CD4-positive, alpha-beta T cell (primary cell): ENCODE data around the gene CACNA1E. TPM values are rescaled to one million over a fixed set of nuclear protein-coding genes. Genes with fewer than 3 reads are reported as not detected.

Source experiments
- ATAC-seq: fragments of 200-7000 bp; cut with Tn5 transposase; one replicate; pipeline ENCODE4 v1.10.0; 2022; ENCODE audit warnings: mild to moderate bottlenecking; ENCODE audit not compliant: poor library complexity
- CTCF ChIA-PET: fragments of 350-600 bp; sonication (Branson Sonifier 250); formaldehyde crosslinking; loops from one replicate; lab custom pipeline; 2021; ENCODE audit warnings: antibody characterized with exemption, inconsistent platforms; lab: Charles Lee
- POLR2A ChIA-PET: fragments of 350-600 bp; sonication (Branson Sonifier 250); formaldehyde crosslinking; loops from one replicate; lab custom pipeline; 2021; ENCODE audit warnings: antibody characterized with exemption, inconsistent platforms; lab: Charles Lee
- DNase-seq, 14 experiments: peaks; one replicate each; pipeline ENCODE4 v3.0.0-alpha.2; 2013 to 2020; ENCODE audit warnings: mixed read lengths in 2 of 14
- H3K27ac ChIP-seq, 2 donors: one replicate each; pipeline versions ENCODE4 v1.5.1 to v1.7.0; 2013; ENCODE audit warnings: low read length in 2 of 2, low read depth in 1 of 2, mild to moderate bottlenecking in 1 of 2
- H3K27me3 ChIP-seq, 2 experiments: 1 replicate in 1 of 2; 2 replicates in 1 of 2; pipeline versions ENCODE4 v1.6.1 to v1.7.0; 2013; ENCODE audit warnings: low read length in 2 of 2, control low read depth in 1 of 2, mild to moderate bottlenecking in 1 of 2, moderate library complexity in 1 of 2; ENCODE audit not compliant: insufficient read depth in 2 of 2, control insufficient read depth in 1 of 2
- H3K36me3 ChIP-seq: one replicate; pipeline ENCODE4 v1.6.1; 2013; ENCODE audit warnings: low read length, control low read depth; ENCODE audit not compliant: insufficient read depth
- H3K4me1 ChIP-seq: one replicate; pipeline ENCODE4 v1.6.1; 2013; ENCODE audit warnings: low read length, control low read depth; ENCODE audit not compliant: insufficient read depth
- H3K4me3 ChIP-seq: one replicate; pipeline ENCODE4 v1.5.1; 2013; ENCODE audit warnings: mild to moderate bottlenecking, low read length, moderate library complexity
- H3K9me3 ChIP-seq, 2 experiments: 1 replicate in 1 of 2; 2 replicates in 1 of 2; pipeline versions ENCODE4 v1.6.1 to v1.7.0; 2013; ENCODE audit warnings: low read length in 2 of 2, mild to moderate bottlenecking in 2 of 2, control low read depth in 1 of 2, moderate library complexity in 1 of 2; ENCODE audit not compliant: control insufficient read depth in 1 of 2, insufficient read depth in 1 of 2
- H3K27ac Mint-ChIP-seq: one replicate; pipeline ENCODE4 v1.8.0; 2020; ENCODE audit warnings: mixed read lengths
- H3K27me3 Mint-ChIP-seq: one replicate; pipeline ENCODE4 v1.8.0; 2021; ENCODE audit warnings: mixed read lengths
- H3K36me3 Mint-ChIP-seq: one replicate; pipeline ENCODE4 v1.8.0; 2021; ENCODE audit warnings: low read depth, mixed read lengths
- H3K4me1 Mint-ChIP-seq: one replicate; pipeline ENCODE4 v1.8.0; 2021; ENCODE audit warnings: low read depth, mixed read lengths
- H3K4me3 Mint-ChIP-seq: one replicate; pipeline ENCODE4 v1.8.0; 2020; ENCODE audit warnings: mild to moderate bottlenecking, mixed read lengths
- H3K9me3 Mint-ChIP-seq: one replicate; pipeline ENCODE4 v1.8.0; 2020; ENCODE audit warnings: mixed read lengths
- CTCF ChIP-seq: fragments of 200-600 bp; IDR thresholded peaks from one replicate; pipeline ENCODE4 v1.8.0; 2022; ENCODE audit warnings: antibody characterized with exemption, mild to moderate bottlenecking
- intact Hi-C, 2 experiments: fragments of 100-400 bp; cut with DNase I in 1 of 2; cut with micrococcal nuclease in 1 of 2; formaldehyde crosslinking; loops; one replicate each; pipeline versions ENCODE4 v1.15.1 to v1.9.0; 2023 to 2025; cut with DNase I, micrococcal nuclease
- total RNA-seq, 174 experiments: library from RNA in 2 of 174; stranded (reverse) in 2 of 174; gene quantifications; one replicate each; pipeline ENCODE4 v1.2.3 and lab custom pipeline; 2021 to 2026

CACNA1E gene
- total RNA-seq, 2 experiments from 2014 or later: not detected

DNA sequence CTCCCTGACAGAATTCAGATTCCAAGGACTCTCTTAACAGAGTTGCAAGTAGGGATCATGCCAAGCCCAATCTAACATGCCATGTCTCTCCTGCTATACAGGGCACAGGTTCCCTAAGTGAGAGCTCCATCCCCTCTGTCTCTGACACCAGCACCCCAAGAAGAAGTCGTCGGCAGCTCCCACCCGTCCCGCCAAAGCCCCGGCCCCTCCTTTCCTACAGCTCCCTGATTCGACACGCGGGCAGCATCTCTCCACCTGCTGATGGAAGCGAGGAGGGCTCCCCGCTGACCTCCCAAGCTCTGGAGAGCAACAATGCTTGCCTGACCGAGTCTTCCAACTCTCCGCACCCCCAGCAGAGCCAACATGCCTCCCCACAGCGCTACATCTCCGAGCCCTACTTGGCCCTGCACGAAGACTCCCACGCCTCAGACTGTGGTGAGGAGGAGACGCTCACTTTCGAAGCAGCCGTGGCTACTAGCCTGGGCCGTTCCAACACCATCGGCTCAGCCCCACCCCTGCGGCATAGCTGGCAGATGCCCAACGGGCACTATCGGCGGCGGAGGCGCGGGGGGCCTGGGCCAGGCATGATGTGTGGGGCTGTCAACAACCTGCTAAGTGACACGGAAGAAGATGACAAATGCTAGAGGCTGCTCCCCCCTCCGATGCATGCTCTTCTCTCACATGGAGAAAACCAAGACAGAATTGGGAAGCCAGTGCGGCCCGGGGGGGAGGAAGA lies 315.0 kb downstream of the CACNA1E start:
- DNase-seq (no peak), ATAC-seq (no peak)
- POLR2A ChIA-PET: no interaction called here
- Mint-ChIP-seq H3K27ac (no peak overlapping the region), H3K27me3 (peaks cover 17% of the 10 kb centered on the region), H3K4me3 (no peak overlapping the region), H3K4me1 (no peaks in the 10 kb centered on the region), H3K36me3 (no peaks in the 10 kb centered on the region), H3K9me3 (peaks cover 4% of the 10 kb centered on the region)
- Histone ChIP-seq H3K27ac (no peak overlapping the region), H3K36me3 (no peaks in the 10 kb centered on the region), H3K9me3 (peaks cover 4 to 16% of the 10 kb centered on the region in 2 experiments), H3K4me3 (no peak overlapping the region), H3K4me1 (no peaks in the 10 kb centered on the region), H3K27me3 (peaks cover 0 to 6% of the 10 kb centered on the region in 2 experiments)
- CTCF ChIA-PET: no interaction called here
- intact Hi-C loops: no loop called here
- TF ChIP-seq CTCF: no peak

DNA sequence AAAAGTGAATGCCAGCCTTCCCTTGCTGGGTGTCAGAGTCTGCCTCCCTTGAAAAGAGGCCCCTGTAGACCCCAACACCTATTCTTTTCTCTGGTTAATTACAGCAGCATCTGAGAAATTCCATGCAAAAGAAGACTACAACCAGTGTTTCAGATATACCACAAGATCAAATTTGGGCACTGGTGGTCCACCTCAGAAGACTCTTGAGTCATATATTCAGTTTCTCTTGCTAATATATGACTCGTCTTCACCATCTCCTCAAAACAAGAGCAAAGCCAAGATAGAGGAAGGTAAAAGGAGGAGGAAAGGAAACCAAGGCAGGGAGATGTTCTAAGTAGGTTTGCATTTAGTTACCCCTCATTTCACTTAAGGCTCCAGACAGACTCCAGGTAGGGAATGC lies 318.3 kb downstream of the CACNA1E start:
- H3K36me3 Mint-ChIP-seq: no peaks in the 10 kb centered on the region
- H3K9me3 ChIP-seq: peaks cover 0 to 13% of the 10 kb centered on the region in 2 experiments
- no peak for DNase-seq
- H3K4me1 Mint-ChIP-seq: no peaks in the 10 kb centered on the region
- no peak for TF ChIP-seq CTCF
- no peaks in the 10 kb centered on the region for H3K9me3 Mint-ChIP-seq
- intact Hi-C loops: loop anchor here in 1 of 2 experiments (5.0 kb wide), 1 partner anchor 1781 kb away; no protein-coding TSS in a partner anchor
- H3K4me3 Mint-ChIP-seq: no peak overlapping the region
- no peak overlapping the region for H3K27ac ChIP-seq
- POLR2A ChIA-PET: no interaction called here
- peaks cover 25% of the 10 kb centered on the region for H3K27me3 Mint-ChIP-seq
- ATAC-seq: no peak
- H3K36me3 ChIP-seq: no peaks in the 10 kb centered on the region
- H3K27ac Mint-ChIP-seq: no peak overlapping the region
- H3K27me3 ChIP-seq: peaks cover 4% of the 10 kb centered on the region in 2 experiments
- no peaks in the 10 kb centered on the region for H3K4me1 ChIP-seq
- CTCF ChIA-PET: no interaction called here
- H3K4me3 ChIP-seq: no peak overlapping the region

- Histone ChIP-seq H3K36me3 (no peaks in the 10 kb centered on the region), H3K4me3 (no peak overlapping the region), H3K4me1 (no peaks in the 10 kb centered on the region), H3K27me3 (peaks cover 4% of the 10 kb centered on the region in 2 experiments), H3K27ac (no peak overlapping the region), H3K9me3 (peaks cover 0 to 12% of the 10 kb centered on the region in 2 experiments)
- TF ChIP-seq CTCF: no peak
- Mint-ChIP-seq H3K36me3 (no peaks in the 10 kb centered on the region), H3K9me3 (no peaks in the 10 kb centered on the region), H3K4me3 (no peak overlapping the region), H3K4me1 (no peaks in the 10 kb centered on the region), H3K27ac (no peak overlapping the region), H3K27me3 (peaks cover 25% of the 10 kb centered on the region)
- CTCF ChIA-PET: interaction anchor here (0.5 kb wide), 1 partner anchor 1271 kb away, joined by 4 read pairs; no protein-coding TSS in a partner anchor
- intact Hi-C loops: loop anchor here in 1 of 2 experiments (5.0 kb wide), 1 partner anchor 1780 kb away; no protein-coding TSS in a partner anchor
- DNase-seq (no peak), ATAC-seq (no peak)
- POLR2A ChIA-PET: no interaction called here
These were observed 319.1 kb downstream of the CACNA1E start for GRCh38 chr1:181802466-181802865.
